GM18517 (cell line): ENCODE data around the gene BCHE.

Source experiments
- ATAC-seq: cut with Tn5 transposase; IDR thresholded peaks from one replicate; pipeline ENCODE4 v1.9.1; 2021; ENCODE audit warnings: mild to moderate bottlenecking, moderate library complexity; ENCODE audit not compliant: unreplicated experiment

The BCHE gene

DNA sequence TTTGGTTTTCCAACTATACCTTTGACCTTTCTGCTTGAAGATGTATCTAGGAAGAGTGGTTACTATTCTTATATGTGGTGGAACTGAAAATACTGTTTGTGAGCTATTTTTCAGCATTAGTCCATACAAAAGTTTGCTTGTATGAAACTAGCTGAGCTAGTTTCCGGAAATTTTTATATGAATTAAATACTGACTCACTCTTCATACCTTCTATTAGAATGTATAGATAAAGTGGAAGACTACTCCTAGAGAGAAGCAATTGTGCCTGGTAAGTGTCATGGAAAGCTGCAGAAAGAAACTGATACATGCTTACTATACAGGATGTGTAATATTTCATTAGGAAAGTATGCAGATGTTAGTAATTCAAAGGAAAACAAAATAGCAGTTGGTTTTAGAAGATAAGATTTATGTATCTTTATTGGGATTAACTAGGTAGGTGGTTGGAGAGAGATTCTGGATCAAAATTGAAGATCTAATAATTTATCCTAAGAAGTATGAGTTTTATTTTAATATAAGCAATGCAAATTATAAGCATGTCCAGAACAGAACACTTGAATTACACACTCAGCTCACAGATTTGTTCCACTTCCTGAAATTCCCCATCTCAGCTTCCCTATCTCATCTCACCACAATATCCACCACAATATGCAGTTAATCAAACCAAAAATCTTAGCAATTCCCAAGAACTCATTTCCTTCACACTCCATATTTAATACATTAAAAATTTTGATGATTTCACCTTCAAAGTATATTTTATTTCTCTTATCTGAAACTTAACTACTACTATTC, 82.8 kb downstream of the BCHE start:
- no peak for ATAC-seq

- no peak for ATAC-seq
These were observed 83.7 kb downstream of the BCHE start for GRCh38 chr3:165753560-165753959.

DNA sequence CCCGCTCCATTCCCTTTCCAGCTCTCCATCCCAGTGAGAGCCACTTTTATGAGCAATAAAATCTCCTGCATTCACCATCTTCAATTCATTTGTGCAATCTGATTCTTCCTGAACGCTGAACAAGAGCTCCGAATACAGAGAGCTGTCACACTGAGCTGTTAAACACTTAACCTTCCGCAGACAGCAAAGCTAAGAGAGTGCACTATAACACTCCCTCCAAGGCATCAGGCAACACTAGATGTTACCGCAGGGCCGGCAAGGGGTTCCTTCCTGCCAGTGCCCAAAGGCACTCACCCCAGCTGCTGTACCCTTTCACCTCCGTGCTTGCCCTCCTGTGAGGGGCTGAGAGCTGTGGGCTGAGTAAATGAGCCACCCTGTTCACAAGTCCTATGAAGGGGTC, 85.6 kb downstream of the BCHE start:
- no peak for ATAC-seq

DNA sequence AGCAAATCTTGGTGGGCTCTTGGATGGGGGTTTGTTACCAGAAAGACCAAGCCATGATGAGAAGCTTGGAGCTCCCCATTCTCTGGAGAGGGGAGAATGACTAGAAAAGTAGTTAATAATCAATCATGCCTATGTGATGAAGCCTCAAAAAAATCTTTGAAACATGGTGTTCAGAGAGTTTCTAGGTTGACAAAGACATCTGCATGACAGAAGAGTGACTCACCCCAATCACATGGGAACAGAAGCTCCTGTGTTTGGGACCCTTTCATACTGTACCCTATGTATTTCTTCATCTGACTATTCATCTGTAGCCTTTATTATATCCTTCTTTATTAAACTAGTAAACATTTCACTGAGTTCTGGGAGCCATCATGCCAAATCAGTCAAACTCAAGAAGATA, 87.4 kb downstream of the BCHE start:
- no peak for ATAC-seq

DNA sequence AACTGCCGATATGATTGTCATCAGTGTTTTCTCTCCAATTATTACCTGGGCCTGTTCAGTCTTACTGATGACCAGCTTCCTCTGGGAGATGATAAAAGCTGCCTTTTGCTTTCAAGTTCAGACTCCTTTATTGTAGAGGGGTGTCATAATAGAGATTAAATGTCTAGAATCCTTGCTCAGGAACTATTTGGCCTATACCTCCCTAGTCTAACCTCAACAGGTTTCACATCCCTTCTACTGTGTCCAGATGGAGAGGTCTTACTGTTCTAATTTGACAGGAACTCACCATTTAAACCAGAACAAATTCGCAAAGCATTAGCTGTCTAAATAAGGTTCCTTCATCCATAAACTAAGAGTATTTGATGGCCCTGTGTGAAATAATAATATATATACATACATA, 88.0 kb downstream of the BCHE start:
- ATAC-seq = no peak

DNA sequence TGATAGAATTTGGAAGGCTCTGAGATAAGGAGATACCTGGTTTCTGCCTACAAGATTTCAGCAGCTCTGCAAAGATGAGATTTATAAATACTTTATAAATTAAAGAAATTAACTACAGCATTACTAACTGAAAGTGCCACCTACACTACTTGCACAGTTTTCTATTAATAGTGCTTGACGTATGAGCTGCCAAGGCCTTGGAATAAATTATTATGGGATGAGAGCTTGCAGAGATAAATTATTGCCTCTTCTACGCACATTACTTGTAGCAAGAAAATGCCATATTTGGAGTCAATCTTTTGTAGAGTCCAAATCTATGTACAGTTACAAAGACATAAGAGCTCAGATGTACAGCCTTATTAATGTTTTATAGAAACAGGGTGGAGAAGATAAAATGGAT, 89.1 kb downstream of the BCHE start:
- ATAC-seq = no peak

DNA sequence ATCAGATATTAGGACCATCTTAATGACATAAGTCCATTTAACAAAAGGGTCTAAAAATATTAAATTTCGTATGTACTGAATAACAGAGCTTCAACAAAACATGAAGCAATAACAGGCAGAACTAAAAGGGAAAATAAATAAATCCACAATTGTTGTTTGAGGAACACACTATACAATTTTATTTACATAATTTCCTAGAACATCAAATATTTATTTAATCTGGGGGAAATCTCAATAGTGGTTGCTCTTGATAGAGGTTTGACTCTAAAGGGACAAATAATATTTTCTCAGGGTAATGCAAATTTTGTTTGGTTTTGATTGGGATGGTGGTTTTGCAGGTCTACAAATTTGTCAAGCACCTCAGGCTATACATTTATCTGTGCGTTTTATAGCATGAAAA, 90.3 kb downstream of the BCHE start:
- no peak for ATAC-seq

DNA sequence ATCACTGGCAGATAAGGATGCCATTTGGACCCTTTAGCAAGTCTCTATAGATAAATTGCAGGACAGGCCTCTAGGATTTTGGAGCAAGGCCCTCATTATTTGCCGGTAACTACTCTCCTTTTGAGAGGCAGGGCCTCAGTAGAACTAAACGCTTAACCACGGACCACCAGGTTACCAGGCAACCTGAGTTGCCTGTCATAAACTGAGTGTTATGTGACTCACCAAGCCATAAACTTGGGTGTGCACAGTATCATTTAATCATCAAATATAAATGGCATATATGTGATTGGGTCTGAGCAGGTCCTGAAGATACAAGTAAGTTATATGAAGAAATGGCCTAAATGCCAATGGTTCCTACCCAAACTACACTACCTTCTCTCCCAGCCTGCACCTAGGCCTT, 93.2 kb downstream of the BCHE start:
- ATAC-seq = no peak

- no peak for ATAC-seq
These were observed 94.9 kb downstream of the BCHE start for GRCh38 chr3:165742351-165742750.

DNA sequence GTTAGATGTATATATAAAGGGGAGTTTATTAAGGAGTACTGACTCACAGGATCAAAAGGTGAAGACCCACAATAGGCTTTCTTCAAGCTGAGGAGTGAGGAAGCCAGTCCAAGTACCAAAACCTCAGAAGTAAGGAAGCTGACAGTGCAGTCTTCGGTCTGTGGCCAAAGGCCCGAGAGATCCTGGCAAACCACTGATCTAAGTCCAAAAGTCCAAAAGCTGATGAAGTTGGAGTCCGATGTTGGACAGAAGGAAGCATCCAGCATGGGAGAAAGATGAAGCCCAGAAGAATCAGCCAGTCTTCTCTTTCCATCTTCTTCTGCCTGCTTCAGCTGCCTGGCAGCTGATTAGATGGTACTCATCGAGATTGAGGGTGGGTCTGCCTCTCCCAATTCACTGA, 107.5 kb downstream of the BCHE start:
- ATAC-seq = no peak

- ATAC-seq = no peak
These were observed 108.3 kb downstream of the BCHE start for GRCh38 chr3:165728924-165729323.

GRCh38 chr3:165725296-165725695, 111.9 kb downstream of the BCHE start:
- ATAC-seq = no peak
